IPS-NIHi7 (cell line): ENCODE data around the gene RDX.
"Not testable (repeated sequence)": the region's sequence is repeated elsewhere in the genome, so short reads cannot be mapped to it uniquely, and the experiment has no call there.

Experiments used
- DNase-seq: peaks from one replicate; pipeline ENCODE4 v3.0.0; 2012; ENCODE audit warnings: mixed read lengths; ENCODE audit errors: extremely low spot score

Gene RDX

GRCh38 chr11:110305169-110306018 is 9.0 kb upstream of the RDX start:
- DNase-seq = no peak

DNA sequence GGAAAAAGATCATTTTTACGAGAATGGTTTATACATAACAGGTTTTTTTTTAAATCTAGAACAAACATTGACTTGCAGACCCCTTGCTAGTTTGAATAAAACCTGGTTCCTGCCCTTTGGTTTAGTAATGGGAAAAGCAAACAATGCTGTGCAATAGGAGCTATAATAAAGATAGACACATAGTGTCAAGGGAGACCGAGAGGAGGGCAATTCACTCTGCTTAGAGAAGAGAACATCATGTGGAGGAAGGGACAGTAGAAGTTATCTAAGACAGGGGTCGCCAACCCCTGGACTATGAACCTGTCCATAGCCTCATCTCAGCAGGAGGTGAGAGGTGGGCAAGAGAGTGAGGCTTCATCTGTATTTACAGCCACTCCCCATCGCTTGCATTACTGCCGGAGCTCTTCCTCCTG is 7.0 kb upstream of the RDX start:
- DNase-seq = no peak

GRCh38 chr11:110301577-110301976 is 5.2 kb upstream of the RDX start:
- no peak for DNase-seq

DNA sequence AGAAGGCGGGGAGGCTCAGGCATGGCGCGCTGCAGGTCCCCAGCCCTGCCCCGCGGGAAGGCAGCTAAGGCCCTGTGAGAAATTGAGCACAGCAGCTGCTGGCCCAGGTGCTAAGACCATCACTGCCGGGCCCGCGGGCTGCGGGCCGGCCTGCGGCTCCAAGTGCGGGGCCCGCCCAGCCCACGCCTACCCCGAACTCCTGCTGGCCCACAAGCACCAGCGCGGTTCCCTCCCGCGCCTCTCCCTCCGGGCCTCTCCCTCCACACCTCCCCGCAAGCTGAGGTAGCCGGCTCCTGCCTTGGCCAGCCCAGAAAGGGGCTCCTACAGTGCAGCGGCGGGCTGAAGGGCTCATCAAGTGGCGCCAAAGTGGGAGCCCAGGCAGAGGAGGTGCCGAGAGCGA is 4.6 kb upstream of the RDX start:
- no peak for DNase-seq

GRCh38 chr11:110299006-110299785 is 2.8 kb upstream of the RDX start:
- DNase-seq = no peak

- DNase-seq = no peak
These were observed 1.9 kb upstream of the RDX start for GRCh38 chr11:110298301-110298765.

DNA sequence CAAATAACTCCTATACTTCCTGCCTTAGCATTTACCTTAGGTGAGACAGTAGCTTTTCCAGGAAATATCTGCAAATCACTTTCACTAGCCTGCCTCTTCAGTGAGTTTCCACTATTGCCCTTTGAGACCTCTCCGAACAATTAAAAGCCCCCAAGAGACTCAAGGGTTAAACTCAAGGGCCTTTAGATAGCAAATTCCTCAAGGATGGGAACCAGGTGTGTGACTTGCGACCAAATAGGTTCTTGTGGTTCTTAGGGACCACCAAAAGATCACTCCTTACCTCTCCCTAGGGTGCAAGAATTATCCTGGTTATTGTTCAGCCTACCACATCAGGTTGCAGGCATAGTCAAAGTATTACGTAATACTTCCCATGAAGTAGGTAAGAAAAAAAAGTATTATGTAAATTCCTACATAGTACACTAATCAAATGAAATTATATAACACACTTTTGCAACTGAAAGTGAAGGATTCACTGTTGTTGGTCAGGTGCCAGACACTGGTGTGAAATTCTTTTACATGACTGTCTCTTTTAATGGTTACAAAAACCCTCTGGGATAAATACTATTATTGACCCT is 1.4 kb upstream of the RDX start:
- no peak for DNase-seq

GRCh38 chr11:110297076-110297725 is 787 bp upstream of the RDX start:
- DNase-seq = no peak

DNA sequence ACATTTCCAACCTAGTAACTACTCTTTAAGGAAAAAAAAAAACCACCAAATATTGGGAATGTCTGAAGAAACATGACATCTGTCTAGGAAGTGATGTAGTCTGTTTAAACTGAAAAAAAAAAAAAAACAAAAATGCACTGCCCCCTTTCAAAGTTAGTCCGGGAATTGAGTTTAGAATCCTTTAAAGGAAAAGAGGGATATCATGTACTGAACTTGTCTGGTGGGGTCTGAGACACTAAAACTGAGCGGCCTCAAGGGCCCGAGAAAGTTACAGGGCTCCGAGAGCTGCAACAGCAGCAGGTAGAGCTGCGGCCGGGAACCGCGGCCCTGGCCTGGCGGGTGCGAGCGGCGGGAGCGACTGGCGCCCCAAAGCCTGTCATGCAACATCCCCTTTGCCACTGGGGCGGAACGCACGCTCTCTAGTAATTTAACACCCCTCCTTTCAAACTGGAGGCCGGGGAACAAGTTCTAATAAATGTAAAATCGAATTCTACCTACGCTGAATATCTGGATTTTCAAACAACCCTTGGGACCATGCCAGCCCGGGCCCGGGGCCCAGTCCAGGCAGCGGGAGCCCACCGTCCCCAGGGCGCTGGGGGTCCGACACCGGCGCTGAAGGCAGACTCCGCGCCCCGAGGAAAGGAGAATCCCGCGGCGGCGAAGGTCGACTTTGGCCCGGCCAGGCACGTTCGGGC is 736 bp downstream of the RDX start:
- DNase-seq = peak; percentile 64

- DNase-seq = no peak
These were observed 1.3 kb downstream of the RDX start for GRCh38 chr11:110295086-110295485.

GRCh38 chr11:110294509-110294908 is 1.9 kb downstream of the RDX start:
- DNase-seq = no peak

DNA sequence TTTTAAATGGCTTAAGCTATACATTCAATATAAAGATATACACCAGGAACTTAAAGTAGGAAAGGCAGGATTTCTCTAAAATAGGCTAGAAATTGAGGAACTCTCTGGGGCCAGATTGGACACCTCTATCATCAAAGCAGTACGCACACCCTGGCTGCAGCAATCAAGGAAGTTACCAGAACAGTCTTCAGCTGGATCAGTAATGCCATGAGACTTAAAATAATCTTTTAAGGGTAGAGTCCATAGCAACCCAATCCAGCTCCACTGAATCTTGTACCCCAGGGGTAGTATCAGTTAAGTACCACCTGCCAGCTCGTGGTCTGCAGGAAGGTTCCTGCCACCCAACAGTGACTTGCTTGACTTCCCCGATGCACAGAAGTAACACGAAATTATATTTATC is 3.0 kb downstream of the RDX start:
- DNase-seq = no peak

- not testable (repeated sequence) for DNase-seq
These were observed 4.3 kb downstream of the RDX start for GRCh38 chr11:110292146-110292545.

- DNase-seq = no peak
These were observed 5.7 kb downstream of the RDX start for GRCh38 chr11:110290591-110291334.

- no peak for DNase-seq
These were observed 6.9 kb downstream of the RDX start for GRCh38 chr11:110289472-110289871.

DNA sequence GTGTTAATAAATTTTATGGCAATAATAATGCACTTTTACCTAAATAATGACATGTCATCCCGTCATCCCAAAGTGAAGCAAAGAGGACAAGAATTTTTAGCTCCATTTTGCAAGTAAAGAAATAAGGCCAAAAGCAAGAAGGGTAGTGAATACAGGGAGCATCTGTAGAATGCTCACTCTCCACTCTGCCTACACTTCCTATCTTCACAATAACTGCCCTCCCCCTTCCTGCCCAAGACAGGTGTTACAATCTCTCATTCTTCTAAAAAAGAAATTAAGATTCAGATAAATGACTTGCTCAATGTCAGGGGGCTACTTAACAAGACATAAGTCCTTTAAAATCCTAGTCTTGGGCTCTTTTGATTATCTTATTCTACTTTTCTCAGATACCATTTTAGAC is 8.9 kb downstream of the RDX start:
- DNase-seq = no peak

GRCh38 chr11:110286298-110287040 is 9.9 kb downstream of the RDX start:
- no peak for DNase-seq

- no peak for DNase-seq
These were observed 12.6 kb downstream of the RDX start for GRCh38 chr11:110283862-110284261.

- not testable (repeated sequence) for DNase-seq
These were observed 15.8 kb downstream of the RDX start for GRCh38 chr11:110280595-110280994.

DNA sequence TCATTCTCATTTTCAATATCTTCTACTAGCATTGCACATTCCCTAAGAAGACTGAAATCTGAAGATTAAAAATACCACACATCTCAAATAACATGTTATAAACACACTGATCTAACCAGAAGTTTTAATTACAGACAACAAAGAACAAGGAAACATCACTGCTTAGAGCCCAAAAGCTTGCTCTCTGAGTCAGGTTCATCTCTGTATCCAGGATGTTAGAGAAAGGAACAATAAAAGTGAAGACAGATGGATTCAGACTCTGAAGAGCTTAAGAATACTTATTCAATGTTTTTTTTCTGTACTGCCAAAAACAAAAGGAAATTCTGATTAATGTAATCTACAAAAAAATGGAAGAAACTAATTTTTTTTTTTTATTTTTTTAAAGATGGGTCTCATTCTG is 16.5 kb downstream of the RDX start:
- no peak for DNase-seq
